Mesenchymal stem cell (in vitro differentiated cells and primary cell): ENCODE data around the gene ASXL2.
A peak's percentile ranks its signal among the peaks of the same experiment; 100 is the strongest.

Experiments
- DNase-seq: peaks from one replicate; pipeline ENCODE4 v3.0.0-alpha.2; 2013
- H2AFZ ChIP-seq: one replicate; pipeline ENCODE4 v1.6.1; 2013; ENCODE audit warnings: low read depth, mild to moderate bottlenecking, control low read depth, inconsistent platforms, low read length, moderate library complexity
- H2AK5ac ChIP-seq: 2 replicates; pipeline ENCODE4 v1.6.1; 2013; ENCODE audit warnings: low read length, moderate library complexity, mild to moderate bottlenecking, inconsistent platforms; ENCODE audit not compliant: severe bottlenecking
- H2BK120ac ChIP-seq: one replicate; pipeline ENCODE4 v1.6.1; 2013; ENCODE audit warnings: low read depth, mild to moderate bottlenecking, inconsistent platforms, low read length, moderate library complexity
- H2BK12ac ChIP-seq, 2 experiments: one replicate each; pipeline ENCODE4 v1.6.1; 2013; ENCODE audit warnings: inconsistent platforms in 2 of 2, low read length in 2 of 2, mild to moderate bottlenecking in 2 of 2, moderate library complexity in 2 of 2, control low read depth in 1 of 2
- H2BK15ac ChIP-seq: one replicate; pipeline ENCODE4 v1.6.1; 2013; ENCODE audit warnings: mild to moderate bottlenecking, low read depth, inconsistent platforms; ENCODE audit not compliant: poor library complexity, severe bottlenecking
- H2BK5ac ChIP-seq: 2 replicates; pipeline ENCODE4 v1.6.1; 2013; ENCODE audit warnings: low read depth, mild to moderate bottlenecking, low read length, control low read depth, inconsistent platforms; ENCODE audit not compliant: poor library complexity, severe bottlenecking
- H3K14ac ChIP-seq, 2 experiments: one replicate each; pipeline ENCODE4 v1.6.1; 2013; ENCODE audit warnings: inconsistent platforms in 2 of 2, low read length in 2 of 2, control low read depth in 1 of 2, mild to moderate bottlenecking in 1 of 2, moderate library complexity in 1 of 2
- H3K18ac ChIP-seq, 2 experiments: one replicate each; pipeline ENCODE4 v1.6.1; 2013; ENCODE audit warnings: inconsistent platforms in 2 of 2, low read length in 2 of 2, control low read depth in 1 of 2, low read depth in 1 of 2, mild to moderate bottlenecking in 1 of 2
- H3K23ac ChIP-seq, 2 experiments: one replicate each; pipeline ENCODE4 v1.6.1; 2013; ENCODE audit warnings: inconsistent platforms in 2 of 2, low read length in 2 of 2, mild to moderate bottlenecking in 2 of 2, moderate library complexity in 2 of 2, control low read depth in 1 of 2
- H3K27ac ChIP-seq: 2 replicates; pipeline ENCODE4 v1.5.1; 2013; ENCODE audit warnings: mild to moderate bottlenecking, moderate library complexity, low read length, control low read depth, inconsistent platforms; ENCODE audit not compliant: poor library complexity, severe bottlenecking
- H3K27me3 ChIP-seq, 2 experiments: 2 replicates each; pipeline versions ENCODE4 v1.6.1 to v1.7.0; 2013; ENCODE audit warnings: low read length in 2 of 2, mild to moderate bottlenecking in 2 of 2, moderate library complexity in 2 of 2, control low read depth in 1 of 2, inconsistent platforms in 1 of 2; ENCODE audit not compliant: control insufficient read depth in 1 of 2, insufficient read depth in 1 of 2
- H3K36me3 ChIP-seq, 2 experiments: 2 replicates each; pipeline versions ENCODE4 v1.6.1 to v1.7.0; 2013; ENCODE audit warnings: low read length in 2 of 2, control low read depth in 1 of 2, inconsistent platforms in 1 of 2, low read depth in 1 of 2, mild to moderate bottlenecking in 1 of 2; ENCODE audit not compliant: insufficient read depth in 2 of 2, control insufficient read depth in 1 of 2
- H3K4ac ChIP-seq, 2 experiments: one replicate each; pipeline ENCODE4 v1.6.1; 2013; ENCODE audit warnings: inconsistent platforms in 2 of 2, low read length in 2 of 2, mild to moderate bottlenecking in 2 of 2, moderate library complexity in 2 of 2, control low read depth in 1 of 2, low read depth in 1 of 2
- H3K4me1 ChIP-seq: 2 replicates; pipeline ENCODE4 v1.6.1; 2013; ENCODE audit warnings: low read depth, low read length, control low read depth; ENCODE audit not compliant: control insufficient read depth, insufficient read depth
- H3K4me2 ChIP-seq: 2 replicates; pipeline ENCODE4 v1.6.1; 2013; ENCODE audit warnings: low read length, mild to moderate bottlenecking, inconsistent platforms; ENCODE audit not compliant: poor library complexity, severe bottlenecking
- H3K4me3 ChIP-seq, 2 experiments: 2 replicates each; pipeline versions ENCODE4 v1.5.1 to v1.7.0; 2013; ENCODE audit warnings: low read length in 2 of 2, mild to moderate bottlenecking in 2 of 2, control low read depth in 1 of 2, low read depth in 1 of 2; ENCODE audit not compliant: insufficient read depth in 1 of 2
- H3K79me1 ChIP-seq: replicated peaks from 2 replicates; pipeline ENCODE4 v1.6.1; 2013; ENCODE audit warnings: mild to moderate bottlenecking, control low read depth, low read length, inconsistent platforms; ENCODE audit not compliant: poor library complexity, severe bottlenecking
- H3K9ac ChIP-seq: 2 replicates; pipeline ENCODE4 v1.7.0; 2013; ENCODE audit warnings: mild to moderate bottlenecking, low read length, moderate library complexity
- H3K9me3 ChIP-seq: 2 replicates; pipeline ENCODE4 v1.7.0; 2013; ENCODE audit warnings: mild to moderate bottlenecking, low read length; ENCODE audit not compliant: control insufficient read depth
- H4K8ac ChIP-seq: one replicate; pipeline ENCODE4 v1.6.1; 2013; ENCODE audit warnings: inconsistent platforms, mild to moderate bottlenecking, low read length, moderate library complexity
- H4K91ac ChIP-seq: one replicate; pipeline ENCODE4 v1.6.1; 2013; ENCODE audit warnings: mild to moderate bottlenecking, low read length, inconsistent platforms
- WGBS: methylation state at CpG from one replicate; pipeline ENCODE4 v1.1.7; 2013; ENCODE audit warnings: mixed read lengths; 5-methylcytosine and 5-hydroxymethylcytosine counted together

The ASXL2 gene

DNA sequence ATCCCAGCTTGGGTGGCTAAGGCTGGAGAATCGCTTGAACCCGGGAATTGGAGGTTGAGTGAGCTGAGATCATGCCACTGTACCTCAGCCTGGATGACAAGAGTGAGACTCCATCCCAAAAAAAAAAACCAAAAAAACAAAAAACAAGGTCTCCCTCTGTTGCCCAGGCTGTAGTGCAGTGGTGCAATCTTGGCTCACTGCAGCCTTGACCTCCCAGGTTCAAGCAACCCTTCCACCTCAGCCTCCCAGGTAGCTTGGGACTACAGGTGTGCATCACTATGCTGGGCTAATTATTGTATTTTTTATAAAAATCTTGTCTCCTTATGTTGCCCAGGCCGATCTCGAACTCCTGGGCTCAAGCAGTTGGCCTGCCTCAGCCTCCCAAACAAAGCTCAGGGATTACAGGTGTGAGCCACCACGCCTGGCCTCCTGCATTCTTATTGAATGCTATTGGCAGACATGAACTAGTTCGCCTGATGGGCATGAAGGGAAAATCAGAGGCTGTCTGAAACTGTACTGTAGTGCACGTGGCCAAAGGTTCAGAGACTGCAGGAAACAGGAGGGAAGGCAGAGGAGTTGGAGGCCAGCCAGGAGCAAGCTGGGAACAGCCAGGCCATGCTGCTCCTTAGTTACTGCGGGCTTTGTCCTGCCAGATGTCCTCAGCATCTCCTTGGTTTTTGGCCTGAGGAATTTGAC, 16.0 kb upstream of the ASXL2 start:
- Histone ChIP-seq H2AK5ac (no peak overlapping the region), H3K36me3 (no peaks in the 10 kb centered on the region), H3K4me2 (no peak overlapping the region), H2BK120ac (no peak overlapping the region), H3K23ac (no peak overlapping the region), H2BK12ac (no peak overlapping the region), H4K8ac (no peak overlapping the region), H2AFZ (no peak overlapping the region), H2BK15ac (no peak overlapping the region), H3K27ac (no peak overlapping the region), H3K79me1 (no peaks in the 10 kb centered on the region), H3K4me1 (no peaks in the 10 kb centered on the region), H3K14ac (no peak overlapping the region), H3K27me3 (no peaks in the 10 kb centered on the region), H2BK5ac (no peak overlapping the region), H3K4me3 (no peak overlapping the region), H4K91ac (no peak overlapping the region), H3K9ac (no peak overlapping the region), H3K18ac (peak overlapping the region in 1 of 2 experiments; percentile 18), H3K9me3 (no peaks in the 10 kb centered on the region), H3K4ac (no peak overlapping the region)
- WGBS, result 91% methylated on average over 7 of the region's 8 CpGs
- DNase-seq, result peak; percentile 17

DNA sequence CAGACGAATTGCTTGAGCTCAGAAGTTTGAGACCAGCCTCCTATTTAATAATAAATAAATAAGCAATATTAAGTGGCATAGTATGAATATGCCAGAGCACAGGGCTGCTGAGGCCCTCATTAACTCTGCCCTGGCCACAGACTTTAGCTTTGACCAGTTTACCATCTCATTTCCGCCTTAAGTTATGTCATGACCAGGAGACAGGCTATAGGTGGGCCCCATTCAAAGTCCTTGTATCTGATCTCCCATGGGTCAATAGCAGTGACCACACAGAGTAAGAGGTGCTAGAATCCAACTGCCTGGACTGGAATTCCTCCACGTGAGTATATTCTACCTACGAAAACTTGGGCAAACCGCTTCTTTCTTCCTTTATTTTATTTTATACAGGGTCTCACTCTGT, 13.4 kb upstream of the ASXL2 start:
- H3K4me2 ChIP-seq, result no peak overlapping the region
- no peak overlapping the region for H4K8ac ChIP-seq
- no peak overlapping the region for H2BK12ac ChIP-seq
- no peaks in the 10 kb centered on the region for H3K4me1 ChIP-seq
- H2AFZ ChIP-seq, result no peak overlapping the region
- H2BK5ac ChIP-seq, result no peak overlapping the region
- DNase-seq, result no peak
- no peak overlapping the region for H4K91ac ChIP-seq
- no peak overlapping the region for H3K14ac ChIP-seq
- H2AK5ac ChIP-seq, result no peak overlapping the region
- H3K79me1 ChIP-seq, result no peaks in the 10 kb centered on the region
- H3K9ac ChIP-seq, result no peak overlapping the region
- H2BK120ac ChIP-seq, result no peak overlapping the region
- H3K27ac ChIP-seq, result no peak overlapping the region
- H3K23ac ChIP-seq, result no peak overlapping the region
- no peak overlapping the region for H2BK15ac ChIP-seq
- peaks cover 0 to 4% of the 10 kb centered on the region in 2 experiments for H3K27me3 ChIP-seq
- H3K4ac ChIP-seq, result no peak overlapping the region
- H3K4me3 ChIP-seq, result no peak overlapping the region
- H3K9me3 ChIP-seq, result no peaks in the 10 kb centered on the region
- no peak overlapping the region for H3K18ac ChIP-seq
- no peaks in the 10 kb centered on the region for H3K36me3 ChIP-seq
- 97% methylated on average over 4 of the region's 5 CpGs for WGBS

DNA sequence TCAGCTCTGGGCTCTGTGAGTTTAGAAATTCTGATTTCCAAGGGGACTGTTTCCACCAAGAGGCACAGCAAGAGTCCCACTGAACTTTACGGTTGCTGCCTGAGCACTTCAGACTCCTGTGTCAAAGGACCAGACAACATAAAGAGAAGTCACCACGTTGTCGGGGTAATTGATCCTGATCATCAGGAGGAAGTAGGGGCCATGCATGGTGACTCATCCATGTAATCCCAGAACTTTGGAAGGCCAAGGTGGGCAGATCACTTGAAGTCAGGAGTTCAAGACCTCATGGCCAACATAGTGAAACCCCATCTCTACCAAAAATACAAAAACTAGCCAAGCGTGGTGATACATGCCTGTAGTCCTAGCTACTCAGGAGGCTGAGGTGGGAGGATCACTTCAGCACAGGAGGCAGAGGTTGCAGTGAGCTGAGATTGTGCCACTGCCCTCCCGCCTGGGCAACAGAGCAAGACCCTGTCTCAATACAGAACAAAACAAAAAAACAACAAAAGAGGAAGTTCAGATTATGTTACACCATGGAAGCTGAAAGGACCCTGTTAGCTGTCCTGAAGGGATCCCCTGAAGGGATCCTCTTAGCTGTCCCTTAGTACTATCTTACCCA, 9.4 kb upstream of the ASXL2 start:
- WGBS, result 82% methylated on average over 5 of the region's 5 CpGs
- H2BK120ac ChIP-seq, result no peak overlapping the region

DNA sequence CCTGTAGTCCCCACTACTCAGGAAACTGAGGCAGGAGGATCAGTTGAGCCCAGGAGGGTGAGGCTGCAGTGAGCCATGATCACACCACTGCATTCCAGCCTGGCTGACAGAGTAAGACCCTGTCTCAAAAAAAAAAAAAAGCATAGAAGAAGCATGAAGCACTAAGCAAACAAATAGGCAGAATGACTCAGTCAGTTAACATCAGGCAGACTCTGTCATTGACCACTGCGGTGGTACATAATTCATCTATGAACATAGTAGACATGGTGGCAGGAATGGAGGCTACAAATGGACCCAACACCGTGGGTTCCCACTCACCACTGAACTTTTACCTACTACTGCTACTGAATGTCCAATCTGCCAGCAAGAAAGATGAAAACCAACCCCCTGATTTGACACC, 7.6 kb upstream of the ASXL2 start:
- Histone ChIP-seq H4K8ac (no peak overlapping the region), H3K36me3 (no peaks in the 10 kb centered on the region), H2BK12ac (no peak overlapping the region), H3K4me2 (no peak overlapping the region), H3K27me3 (peaks cover 0 to 4% of the 10 kb centered on the region in 2 experiments), H2BK15ac (no peak overlapping the region), H3K4me3 (no peak overlapping the region), H3K14ac (no peak overlapping the region), H3K4ac (no peak overlapping the region), H3K4me1 (no peaks in the 10 kb centered on the region), H3K23ac (no peak overlapping the region), H2AK5ac (no peak overlapping the region), H3K79me1 (no peaks in the 10 kb centered on the region), H3K9ac (no peak overlapping the region), H2BK120ac (no peak overlapping the region), H3K27ac (peak overlapping the region; percentile 18), H2AFZ (no peak overlapping the region), H3K18ac (no peak overlapping the region), H4K91ac (no peak overlapping the region), H3K9me3 (no peaks in the 10 kb centered on the region), H2BK5ac (no peak overlapping the region)
- WGBS, result 44% methylated on average over 2 of the region's 2 CpGs
- peak; percentile 72 for DNase-seq

More for the DNA sequence above, 9.4 kb upstream of the ASXL2 start:
- H3K23ac ChIP-seq, result no peak overlapping the region
- no peak overlapping the region for H2AK5ac ChIP-seq
- H2AFZ ChIP-seq, result no peak overlapping the region
- H3K79me1 ChIP-seq, result no peaks in the 10 kb centered on the region
- H3K18ac ChIP-seq, result no peak overlapping the region
- no peak overlapping the region for H4K91ac ChIP-seq
- H3K9ac ChIP-seq, result no peak overlapping the region
- H3K9me3 ChIP-seq, result no peaks in the 10 kb centered on the region
- no peak overlapping the region for H3K27ac ChIP-seq
- no peaks in the 10 kb centered on the region for H3K4me1 ChIP-seq
- peaks cover 0 to 4% of the 10 kb centered on the region in 2 experiments for H3K27me3 ChIP-seq
- H4K8ac ChIP-seq, result no peak overlapping the region
- H3K14ac ChIP-seq, result no peak overlapping the region
- no peak overlapping the region for H3K4me3 ChIP-seq
- H2BK15ac ChIP-seq, result no peak overlapping the region
- no peaks in the 10 kb centered on the region for H3K36me3 ChIP-seq
- DNase-seq, result no peak
- H2BK5ac ChIP-seq, result no peak overlapping the region
- H2BK12ac ChIP-seq, result no peak overlapping the region
- no peak overlapping the region for H3K4me2 ChIP-seq
- no peak overlapping the region for H3K4ac ChIP-seq
